UCSD-AML1 (cell line): Measurements from ENCODE around the gene ZNF90.
"Not testable (repeated sequence)": the region's sequence is repeated elsewhere in the genome, so short reads cannot be mapped to it uniquely, and the experiment has no call there.

Experiments used
- DNase-seq: peaks from one replicate; lab custom pipeline; 2025; ENCODE audit not compliant: unreplicated experiment; lab: John Stamatoyannopoulos, UW

The ZNF90 gene

DNA sequence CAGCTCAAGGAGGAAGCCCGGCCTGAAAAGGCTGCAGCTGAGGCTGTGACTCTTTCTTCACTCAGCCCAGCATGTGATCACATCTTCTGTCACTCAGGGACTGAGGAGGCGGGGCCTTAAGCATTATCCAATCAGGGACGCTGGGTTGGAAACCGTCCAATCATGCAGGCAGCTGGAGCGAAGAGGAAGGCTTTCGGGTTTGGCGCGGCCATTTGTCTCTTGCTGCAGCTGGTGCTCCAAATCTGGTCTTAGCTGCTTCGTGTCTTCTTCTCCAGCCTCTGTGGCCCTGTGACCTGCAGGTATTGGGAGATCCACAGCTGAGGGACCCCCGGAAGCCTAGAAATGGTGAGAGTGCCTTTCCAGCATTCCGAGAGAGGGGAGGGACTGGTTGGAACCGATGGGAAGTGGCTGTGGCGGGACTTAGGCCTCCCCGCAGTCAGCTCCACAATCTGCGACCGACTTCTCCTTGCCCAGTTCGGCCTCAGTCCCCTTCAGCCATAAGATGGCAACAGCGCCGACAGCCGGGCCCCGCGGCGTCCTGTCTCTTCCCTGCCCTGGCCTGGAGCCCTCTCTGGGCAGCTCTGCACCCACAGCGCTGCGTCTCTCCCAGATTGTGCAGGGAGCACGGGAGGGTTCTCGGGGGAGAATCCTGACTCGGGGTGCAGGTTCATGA, at the start of gene ZNF90:
Gene ZNF90 (plus strand): TSS at position 210 of the 673 bp plus-strand sequence. CDS start 133 bp downstream, at position 343.
- DNase-seq: no peak

DNA sequence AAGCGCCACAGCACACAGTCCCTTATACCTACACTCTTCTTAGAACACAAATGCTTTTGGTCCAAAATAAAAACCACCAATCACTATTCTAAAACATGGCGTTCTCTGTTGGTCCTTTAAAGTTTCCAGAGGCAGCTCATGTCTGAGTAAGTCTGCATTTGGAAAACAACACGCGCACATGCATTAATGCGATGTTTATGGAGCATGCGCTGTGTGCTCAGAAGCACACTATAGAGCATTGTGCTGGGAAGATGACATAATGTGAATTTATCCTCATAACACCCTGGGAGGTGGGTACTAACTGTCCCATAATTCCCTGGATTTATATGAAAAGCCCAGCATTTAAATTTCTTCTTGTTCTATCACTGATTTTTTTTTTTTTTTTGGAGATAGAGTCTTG, 49.2 kb upstream of the ZNF90 start:
- no peak for DNase-seq

DNA sequence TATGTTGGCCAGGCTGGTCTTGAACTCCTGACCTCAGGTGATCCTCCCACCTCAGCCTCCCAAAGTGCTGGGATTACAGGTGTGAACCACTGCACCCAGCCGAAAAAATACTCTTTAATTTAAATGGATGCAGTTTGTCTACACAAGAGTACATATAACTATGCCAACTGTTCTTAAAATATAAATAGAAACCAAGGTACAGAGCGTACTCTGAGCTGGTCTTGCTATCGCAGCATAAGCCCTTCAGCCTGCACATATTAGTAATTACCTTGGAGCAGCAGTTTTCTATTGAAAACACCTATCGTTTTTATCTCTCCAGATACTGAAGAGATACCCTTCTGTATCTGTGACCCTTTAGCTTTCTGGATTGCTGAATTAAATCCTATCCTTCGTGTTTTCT, 41.9 kb upstream of the ZNF90 start:
- no peak for DNase-seq

DNA sequence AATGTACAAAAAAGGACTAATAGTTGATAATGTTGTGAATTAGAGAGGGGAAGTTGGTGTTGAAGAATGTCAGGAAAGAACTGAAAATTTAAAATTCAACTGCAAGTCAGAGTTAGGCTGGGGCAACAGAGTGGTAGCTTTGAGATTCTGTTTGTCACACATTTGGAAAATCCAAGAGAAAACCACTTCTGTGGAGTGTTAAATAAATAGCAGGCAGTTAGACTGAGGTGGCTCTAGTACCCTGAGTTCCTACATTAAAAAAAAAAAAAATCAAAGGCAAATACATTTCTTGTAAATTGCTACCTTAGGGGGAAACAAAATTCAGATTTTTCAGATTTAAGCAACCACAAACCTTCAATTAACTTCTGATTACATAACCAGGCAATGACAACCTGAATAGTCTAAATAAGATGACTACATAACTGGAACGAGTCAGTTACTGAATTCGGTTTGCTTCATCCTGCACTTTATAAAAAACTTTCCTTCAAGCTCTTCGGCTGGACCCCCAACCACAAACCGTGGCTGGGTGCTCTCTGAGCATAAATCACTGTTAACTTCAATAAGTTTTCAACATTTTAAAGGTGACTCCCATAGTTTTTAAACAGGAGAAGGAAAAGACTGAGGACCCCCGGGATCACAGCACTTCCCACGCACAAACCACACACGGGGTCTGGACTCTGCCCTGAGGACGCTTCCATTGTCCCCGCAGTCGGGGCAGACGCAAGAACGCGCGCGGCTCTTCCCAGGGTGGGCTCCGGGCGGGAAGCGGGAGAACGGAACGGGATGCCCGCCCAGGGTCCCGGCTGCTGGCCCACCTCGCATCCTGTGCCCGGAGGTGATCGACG, 39.2 kb upstream of the ZNF90 start:
- no peak for DNase-seq

DNA sequence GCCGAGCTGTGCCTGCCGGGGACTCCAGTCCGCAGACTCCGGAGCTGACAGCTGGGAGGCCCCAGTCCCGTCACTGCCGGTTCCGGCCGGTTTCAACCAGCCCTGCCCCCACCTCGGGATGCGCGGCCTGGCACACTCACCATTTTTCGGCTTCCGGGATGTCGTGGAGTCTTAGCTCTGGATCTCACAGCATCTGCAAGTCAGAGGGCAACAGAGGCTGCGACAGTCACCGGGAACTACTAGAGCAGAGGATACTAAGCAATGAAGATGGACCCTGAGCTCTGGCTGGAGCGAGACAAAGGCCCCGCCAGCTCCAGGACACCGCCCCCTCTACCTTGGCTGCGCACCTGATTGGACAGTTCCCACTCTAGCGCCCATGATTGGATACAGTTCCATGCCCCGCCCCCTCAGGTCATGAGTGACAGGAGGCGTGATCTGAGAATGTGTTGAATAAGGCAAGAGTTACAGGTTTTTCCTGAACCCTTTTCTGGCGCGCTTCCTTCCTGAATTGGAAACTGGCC, 38.5 kb upstream of the ZNF90 start, which contains the start of gene ZNF682:
Gene ZNF682 (minus strand): TSS at position 303 of the 521 bp plus-strand sequence. CDS start 160 bp downstream, at position 143.
- no peak for DNase-seq

DNA sequence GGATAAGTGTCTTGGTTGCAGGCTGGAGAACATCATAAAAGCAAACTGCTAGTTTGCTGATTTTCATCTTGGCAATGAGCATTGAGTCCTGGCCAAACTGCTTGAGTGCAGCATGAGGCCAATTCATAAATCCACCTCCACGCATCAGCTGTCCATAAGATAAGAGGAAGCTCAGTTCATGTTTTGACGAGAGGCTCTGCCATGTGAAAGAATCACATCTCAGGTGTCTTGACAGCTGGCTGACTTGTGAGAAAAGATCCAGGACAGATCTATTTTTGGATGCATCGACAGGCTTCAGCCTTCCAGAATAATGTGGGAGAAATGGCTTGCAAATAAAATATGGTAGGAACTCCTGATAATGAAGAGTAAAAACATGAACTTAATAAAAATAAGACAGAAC, 33.1 kb upstream of the ZNF90 start:
- no peak for DNase-seq

DNA sequence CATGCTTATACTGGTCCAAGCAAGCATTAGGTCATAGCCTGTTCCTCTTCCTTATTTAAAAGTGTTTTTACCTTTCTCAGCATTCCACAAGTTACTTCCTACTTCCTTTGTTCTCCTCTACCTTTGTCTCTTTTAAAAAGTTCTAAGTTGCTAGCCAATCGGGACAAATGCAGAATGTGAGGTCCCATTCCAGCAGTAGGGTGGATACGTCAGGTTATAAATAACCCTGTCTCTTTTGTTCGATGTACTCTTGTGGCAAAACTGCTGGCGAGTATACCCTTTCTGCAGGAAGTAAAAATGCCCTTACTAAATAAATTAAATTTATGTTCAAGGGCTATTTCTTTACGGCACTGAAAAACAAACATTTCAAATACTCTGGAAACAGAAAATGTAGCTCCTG, 32.1 kb upstream of the ZNF90 start:
- DNase-seq: not testable (repeated sequence)

DNA sequence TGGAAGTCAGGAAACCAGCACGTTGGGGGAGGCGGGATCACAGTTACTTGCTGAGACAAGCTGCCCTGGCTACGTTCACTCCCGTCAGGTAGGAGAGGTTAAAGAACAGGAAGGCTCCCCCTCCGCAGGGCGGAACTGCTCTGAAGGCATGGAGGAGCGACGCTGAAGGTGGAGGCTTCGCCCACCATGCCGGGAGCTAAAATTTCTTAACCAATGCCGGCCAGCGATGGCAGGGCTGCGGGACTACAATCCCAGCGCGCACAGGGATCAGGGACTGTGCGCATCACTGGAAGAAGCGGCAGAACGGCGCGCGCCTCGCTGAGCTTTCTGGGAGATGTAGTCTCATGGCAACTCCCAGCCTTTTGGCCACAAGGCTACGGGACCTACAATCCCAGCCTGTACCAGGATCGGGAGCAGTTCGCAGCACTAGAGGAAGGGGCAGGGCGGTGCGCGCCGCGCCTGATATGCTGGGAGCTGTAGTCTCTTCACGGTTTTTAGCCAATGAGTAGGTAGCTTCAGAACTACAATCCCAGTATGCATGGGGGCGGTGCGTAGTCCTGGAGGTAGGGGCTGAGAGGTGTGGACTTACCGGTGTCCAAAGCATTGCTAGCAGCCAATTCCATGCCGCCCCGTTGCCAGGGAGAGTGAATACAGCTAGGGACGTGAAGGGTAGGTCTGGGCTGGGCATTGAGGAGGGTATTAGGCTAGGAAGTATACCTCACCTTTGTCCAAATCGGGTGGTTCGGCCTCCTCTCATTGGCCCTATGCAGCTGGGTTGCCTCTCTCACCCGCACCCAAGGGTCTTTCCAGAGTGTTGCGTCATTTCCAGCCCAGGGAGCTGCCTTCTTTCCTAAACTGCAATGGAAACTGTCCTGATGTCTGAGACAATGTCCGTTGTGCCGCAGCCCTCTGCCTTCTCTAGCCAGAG, 25.7 kb upstream of the ZNF90 start:
- no peak for DNase-seq

DNA sequence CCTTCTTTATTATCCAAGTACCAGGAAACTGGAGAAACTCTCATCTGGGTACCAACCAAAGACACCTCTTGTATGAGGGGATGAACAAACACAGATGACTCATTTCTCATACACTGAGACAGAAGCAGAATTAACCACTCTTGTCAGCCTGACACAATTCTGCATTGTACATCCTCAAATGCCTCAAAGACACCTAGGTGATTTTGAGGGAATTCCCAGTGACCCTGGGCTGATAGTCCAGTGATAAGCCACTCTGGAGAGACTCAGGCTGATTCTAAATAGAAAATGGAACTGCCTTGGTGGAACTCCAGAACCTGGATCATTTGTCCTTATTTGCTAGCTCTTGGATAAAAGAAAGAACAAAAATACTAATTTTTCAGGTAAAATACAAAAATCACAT, 19.1 kb upstream of the ZNF90 start:
- not testable (repeated sequence) for DNase-seq

DNA sequence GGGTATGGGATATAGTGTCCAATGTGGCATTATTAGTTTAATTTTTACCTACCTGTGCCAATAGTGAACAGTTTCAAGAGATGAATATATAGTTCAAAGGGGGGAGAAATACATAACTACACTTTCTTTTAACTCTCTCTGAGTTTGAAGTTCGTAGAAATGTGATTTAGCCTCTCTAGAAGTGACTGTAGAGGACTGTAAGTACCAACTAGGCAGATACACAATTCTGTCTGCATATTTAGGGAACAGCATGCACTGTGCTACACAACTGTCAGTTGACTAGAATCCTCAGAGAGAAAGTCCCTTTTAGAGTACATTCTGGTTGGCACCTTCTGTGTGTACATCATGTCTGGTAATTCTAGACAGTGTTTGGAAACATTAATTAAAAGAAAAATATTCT, 17.5 kb upstream of the ZNF90 start:
- no peak for DNase-seq

DNA sequence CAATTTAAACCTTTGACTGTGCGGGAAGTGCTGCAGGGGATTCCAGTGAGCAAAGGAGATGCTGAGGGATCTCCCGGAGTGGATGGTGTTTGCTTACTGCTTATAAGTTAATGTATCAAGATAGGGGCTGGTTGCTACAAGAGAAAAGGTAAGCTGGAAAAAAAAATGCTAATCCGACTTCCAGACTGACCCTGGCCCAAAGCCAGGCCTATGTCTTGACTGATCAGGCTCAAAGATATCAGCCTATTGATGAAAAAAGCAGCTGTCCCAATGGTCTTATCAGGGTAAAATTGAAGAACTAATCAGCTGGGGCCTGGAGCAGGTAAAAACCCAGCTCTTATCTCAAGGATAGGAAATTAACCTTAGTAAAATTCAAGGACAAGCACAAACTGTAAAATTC, 10.9 kb upstream of the ZNF90 start:
- no peak for DNase-seq

DNA sequence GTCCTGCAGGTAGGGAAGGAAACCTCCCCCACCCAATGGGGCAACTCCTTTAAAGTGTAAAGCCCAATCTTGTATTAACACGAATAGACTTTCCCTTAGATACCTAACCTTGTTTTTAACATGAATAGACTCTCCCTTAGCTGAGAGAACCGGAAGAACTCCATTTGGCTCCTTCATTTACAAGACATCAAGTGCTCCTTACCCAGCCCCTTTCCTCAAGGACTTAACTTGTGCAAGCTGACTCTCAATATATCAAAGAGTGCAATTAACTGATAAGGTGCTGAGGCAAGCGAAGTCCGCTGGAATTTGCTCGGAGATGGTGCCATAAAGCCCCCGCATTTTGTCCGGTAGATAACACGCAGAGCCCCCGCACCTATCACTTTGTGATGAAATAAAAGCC, 9.9 kb upstream of the ZNF90 start:
- DNase-seq: no peak

DNA sequence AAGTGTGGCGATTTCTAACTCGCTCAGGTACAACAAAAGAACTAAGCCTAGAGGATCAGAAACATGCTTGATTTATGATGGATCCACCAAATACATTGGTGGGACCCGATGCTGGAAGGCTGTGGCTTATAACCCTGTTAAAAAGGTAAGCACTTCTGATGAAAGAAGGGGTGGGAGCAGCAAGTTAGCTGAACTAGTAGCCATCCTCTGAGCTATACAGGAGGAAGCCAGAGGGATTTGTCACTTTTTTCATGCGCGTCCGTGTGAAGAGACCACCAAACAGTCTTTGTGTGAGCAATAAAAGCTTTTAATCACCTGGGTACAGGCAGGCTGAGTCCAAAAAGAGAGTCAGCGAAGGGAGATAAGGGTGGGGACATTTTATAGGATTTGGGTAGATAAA, 9.2 kb upstream of the ZNF90 start:
- DNase-seq: not testable (repeated sequence)

DNA sequence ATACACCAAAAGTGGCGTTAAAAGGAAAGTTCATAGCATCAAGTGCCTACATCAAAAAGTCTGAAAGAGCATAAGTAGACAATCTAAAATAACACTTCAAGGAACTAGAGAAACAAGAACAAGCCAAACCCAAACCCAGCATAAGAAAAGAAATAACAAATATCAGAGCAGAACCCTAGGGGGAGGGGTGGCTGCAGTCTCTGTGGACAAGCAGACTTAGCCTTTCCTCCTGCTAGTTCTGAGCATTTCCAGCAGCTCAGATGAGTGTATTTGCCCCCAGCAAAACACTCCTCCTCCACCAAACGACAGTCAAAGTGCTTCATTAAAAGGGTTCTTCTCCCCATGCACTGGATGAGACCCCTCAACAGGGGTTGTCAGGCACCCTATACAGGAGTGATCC, 7.1 kb upstream of the ZNF90 start:
- DNase-seq: no peak

DNA sequence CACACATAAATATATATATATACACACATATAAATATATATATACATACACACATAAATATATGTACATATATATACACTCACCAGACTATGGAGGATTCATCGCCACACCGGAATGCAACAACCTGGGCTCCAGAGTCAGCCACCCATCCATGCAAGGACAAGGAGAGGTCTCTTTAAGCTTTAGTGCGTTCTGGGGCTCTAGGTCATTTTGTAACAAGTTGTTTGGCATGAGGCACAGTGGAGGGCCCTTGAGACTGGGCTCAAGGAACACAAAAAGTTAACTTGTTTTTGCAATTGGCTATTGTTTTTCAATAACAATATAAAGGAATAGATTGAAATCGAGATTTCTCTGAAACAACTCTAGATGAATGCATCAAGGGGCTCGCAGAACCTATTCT, 4.9 kb upstream of the ZNF90 start:
- DNase-seq: no peak

DNA sequence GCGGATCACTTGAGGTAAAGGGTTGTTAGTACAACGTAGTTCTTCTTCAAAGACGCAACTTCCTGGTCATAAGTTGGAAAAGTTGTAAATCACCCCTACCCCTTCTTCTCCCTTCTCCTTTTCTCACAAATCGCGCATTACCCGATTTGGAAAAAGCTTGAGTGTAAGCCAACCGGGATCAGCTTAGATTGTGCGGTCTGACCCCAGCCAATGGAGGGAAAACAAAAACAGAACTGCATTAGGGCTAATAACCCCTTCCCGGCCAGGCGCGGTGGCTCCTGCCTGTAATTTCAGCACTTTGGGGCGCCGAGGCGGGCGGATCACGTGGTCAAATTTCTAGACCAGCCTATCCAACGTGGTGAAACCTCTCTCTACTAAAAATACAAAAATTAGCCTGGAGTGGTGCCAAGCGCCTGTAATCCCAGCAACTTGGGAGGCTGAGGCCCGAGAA, 806 bp downstream of the ZNF90 start:
- no peak for DNase-seq

DNA sequence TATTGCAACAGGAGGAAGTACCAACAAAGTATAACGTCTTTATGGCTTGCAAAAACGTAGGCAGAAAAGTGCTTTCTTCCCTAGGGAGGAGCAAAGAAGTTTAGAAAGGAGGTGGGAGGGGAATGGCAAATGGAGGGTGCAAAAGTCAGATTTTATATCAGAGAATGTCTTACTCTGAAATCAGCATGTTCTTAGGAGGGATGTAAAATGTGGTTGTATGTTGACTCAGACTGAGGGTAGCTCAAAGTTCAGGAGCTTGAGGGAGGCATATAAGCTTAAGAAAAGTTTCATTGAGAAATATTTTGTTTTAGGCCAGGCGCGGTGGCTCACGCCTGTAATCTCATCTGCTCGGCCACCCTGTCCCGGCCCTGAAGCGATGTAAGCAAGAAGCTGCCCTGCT, 1.7 kb downstream of the ZNF90 start:
- no peak for DNase-seq

DNA sequence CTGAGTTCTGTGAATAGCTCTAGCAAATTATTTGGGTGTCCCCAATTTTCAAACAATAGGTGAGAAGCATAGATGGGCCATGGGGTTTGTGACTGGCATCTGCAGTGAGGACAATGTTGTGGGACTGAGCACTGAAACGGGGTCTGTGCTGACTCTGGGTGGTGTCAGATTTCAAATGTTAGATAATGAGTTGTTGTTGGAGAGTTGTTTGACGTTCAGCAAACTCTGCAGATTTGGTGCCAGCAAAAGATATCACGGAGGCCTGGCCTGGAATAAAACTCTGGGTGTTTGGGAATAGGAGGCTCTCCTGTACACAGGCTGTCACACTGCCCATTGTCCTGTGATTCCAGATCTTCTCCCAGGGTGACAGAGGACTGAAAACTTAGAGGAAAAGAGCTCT, 2.9 kb downstream of the ZNF90 start:
- no peak for DNase-seq

DNA sequence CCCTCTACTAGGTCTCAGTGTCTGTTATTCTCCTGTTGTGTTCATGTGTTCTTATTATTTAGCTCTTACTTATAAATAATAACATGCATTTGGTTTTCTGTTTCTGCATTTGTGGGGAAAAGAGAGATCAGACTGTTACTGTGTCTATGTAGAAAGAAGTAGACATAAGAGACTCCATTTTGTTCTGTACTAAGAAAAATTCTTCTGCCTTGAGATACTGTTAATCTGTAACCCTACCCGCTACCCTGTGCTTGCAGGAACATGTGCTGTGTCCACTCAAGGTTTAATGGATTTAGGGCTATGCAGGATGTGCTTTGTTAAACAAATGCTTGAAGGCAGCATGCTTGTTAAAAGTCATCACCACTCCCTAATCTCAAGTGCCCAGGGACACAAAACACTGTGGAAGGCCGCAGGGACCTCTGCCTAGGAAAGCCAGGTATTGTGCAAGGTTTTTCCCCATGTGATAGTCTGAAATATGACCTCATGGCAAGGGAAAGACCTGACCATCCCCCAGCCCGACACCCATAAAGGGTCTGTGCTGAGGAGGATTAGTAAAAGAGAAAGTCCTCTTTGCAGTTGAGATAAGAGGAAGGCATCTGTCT, 4.5 kb downstream of the ZNF90 start:
- DNase-seq: not testable (repeated sequence)

DNA sequence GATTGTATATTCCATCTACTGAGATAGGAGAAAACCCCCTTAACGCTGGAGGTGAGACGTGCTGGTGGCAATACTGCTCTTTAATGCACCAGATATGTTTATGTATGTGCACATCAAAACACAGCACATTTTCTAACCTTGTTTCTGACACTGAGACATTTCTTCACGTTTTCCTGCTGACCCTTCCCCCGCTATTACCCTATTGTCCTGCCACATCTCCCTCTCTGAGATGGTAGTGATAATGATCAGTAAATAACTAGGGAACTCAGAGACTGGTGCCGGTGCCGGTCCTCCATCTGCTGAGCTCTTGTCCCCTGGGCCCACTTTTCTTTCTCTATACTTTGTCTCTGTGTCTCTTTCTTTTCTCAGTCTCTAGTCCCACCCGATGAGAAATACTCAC, 5.1 kb downstream of the ZNF90 start:
- not testable (repeated sequence) for DNase-seq

DNA sequence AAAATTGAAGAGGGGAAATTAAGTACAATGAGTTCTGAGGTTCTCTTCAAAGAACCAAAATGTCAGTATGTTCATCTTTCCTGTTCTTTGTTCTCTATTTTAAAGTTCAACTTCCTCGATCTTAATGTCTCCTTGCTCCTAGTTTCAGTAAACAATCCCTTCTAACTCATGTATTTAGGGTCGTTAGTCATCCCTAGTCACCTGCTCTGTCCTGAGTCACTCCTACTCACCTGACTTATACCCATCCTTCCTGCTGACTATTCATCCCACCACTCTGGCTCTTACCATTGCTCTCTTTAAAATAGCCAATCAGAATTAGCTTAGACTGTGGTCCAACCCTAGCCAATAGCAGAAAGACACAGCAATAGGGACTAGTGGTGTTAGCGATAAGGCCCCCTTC, 24.3 kb downstream of the ZNF90 start:
- no peak for DNase-seq
